SK-N-SH treated with all-trans-retinoic acid at 6 μM for 48 hours (cell line): ENCODE data around the gene LOXL3.

Source experiments
- ATAC-seq: fragments of 200-7000 bp; cut with Tn5 transposase; 3 replicates; pipeline ENCODE4 v1.9.1; 2020; ENCODE audit warnings: mild to moderate bottlenecking, moderate library complexity
- ARNTL ChIP-seq: fragments of 450-650 bp; formaldehyde crosslinking; IDR thresholded peaks from 2 replicates; pipeline ENCODE4 v1.5.0; 2020; ENCODE audit warnings: low read depth, mild to moderate bottlenecking, moderate library complexity, borderline replicate concordance
- CSDC2 ChIP-seq: fragments of 250-450 bp; sonication (Bioruptor Pico); IDR thresholded peaks from 2 replicates; pipeline ENCODE4 v1.5.0; 2020; ENCODE audit warnings: mild to moderate bottlenecking, moderate library complexity
- ESRRG ChIP-seq: fragments of 250-450 bp; sonication (Bioruptor Pico); IDR thresholded peaks from 2 replicates; pipeline ENCODE4 v1.6.1; 2021; ENCODE audit warnings: mild to moderate bottlenecking
- GLIS3 ChIP-seq: fragments of 250-450 bp; sonication (Bioruptor Pico); IDR thresholded peaks from 2 replicates; pipeline ENCODE4 v1.5.0; 2020; ENCODE audit warnings: mild to moderate bottlenecking, moderate library complexity
- ISL1 ChIP-seq: fragments of 250-450 bp; sonication (Bioruptor Pico); IDR thresholded peaks from 2 replicates; pipeline ENCODE4 v2.1.2; 2022; ENCODE audit warnings: mild to moderate bottlenecking, moderate library complexity
- OSR1 ChIP-seq: fragments of 250-450 bp; sonication (Bioruptor Pico); IDR thresholded peaks from 2 replicates; pipeline ENCODE4 v1.8.0; 2022; ENCODE audit warnings: moderate library complexity, mild to moderate bottlenecking, inconsistent platforms
- PPARA ChIP-seq: fragments of 250-450 bp; sonication (Bioruptor Pico); IDR thresholded peaks from 2 replicates; pipeline ENCODE4 v1.5.0; 2020; ENCODE audit warnings: mild to moderate bottlenecking, borderline replicate concordance
- RARB ChIP-seq: fragments of 250-450 bp; sonication (Bioruptor Pico); IDR thresholded peaks from 2 replicates; pipeline ENCODE4 v1.8.0; 2021; ENCODE audit warnings: mild to moderate bottlenecking, moderate library complexity
- SNAI2 ChIP-seq: fragments of 250-450 bp; sonication (Bioruptor Pico); IDR thresholded peaks from 2 replicates; pipeline ENCODE4 v1.5.0; 2020; ENCODE audit warnings: mild to moderate bottlenecking, moderate library complexity
- ZC3H10 ChIP-seq: fragments of 250-450 bp; sonication (Bioruptor Pico); IDR thresholded peaks from 2 replicates; pipeline ENCODE4 v1.5.1; 2021; ENCODE audit warnings: mild to moderate bottlenecking, moderate library complexity
- ZFP3 ChIP-seq: fragments of 250-450 bp; sonication (Bioruptor Pico); IDR thresholded peaks from 2 replicates; pipeline ENCODE4 v1.5.0; 2020; ENCODE audit warnings: mild to moderate bottlenecking, moderate library complexity
- ZFP30 ChIP-seq: fragments of 450-650 bp; formaldehyde crosslinking; IDR thresholded peaks from 2 replicates; pipeline ENCODE4 v1.5.0; 2022; ENCODE audit warnings: mild to moderate bottlenecking, moderate library complexity
- ZNF565 ChIP-seq: fragments of 450-650 bp; formaldehyde crosslinking; conservative IDR thresholded peaks from 2 replicates; pipeline ENCODE4 v1.5.0; 2020; ENCODE audit warnings: low read depth, mild to moderate bottlenecking, moderate library complexity
- ZNF70 ChIP-seq: fragments of 450-650 bp; formaldehyde crosslinking; IDR thresholded peaks from 2 replicates; pipeline ENCODE4 v1.5.0; 2020; ENCODE audit warnings: mild to moderate bottlenecking, moderate library complexity
- ZNF8 ChIP-seq: fragments of 450-650 bp; formaldehyde crosslinking; IDR thresholded peaks from 2 replicates; pipeline ENCODE4 v1.5.0; 2020; ENCODE audit warnings: mild to moderate bottlenecking, moderate library complexity
- TF ChIP-seq, protein P1 (sequence below): fragments of 250-450 bp; sonication (Bioruptor Pico); IDR thresholded peaks from 2 replicates; pipeline ENCODE4 v1.5.1; 2021; ENCODE audit warnings: mild to moderate bottlenecking, moderate library complexity
- TF ChIP-seq, protein P2 (sequence below): fragments of 250-450 bp; sonication (Bioruptor Pico); IDR thresholded peaks from 2 replicates; pipeline ENCODE4 v1.5.0; 2020; ENCODE audit warnings: mild to moderate bottlenecking, moderate library complexity
- TF ChIP-seq, protein P3 (sequence below): fragments of 250-450 bp; sonication (Bioruptor Pico); IDR thresholded peaks from 2 replicates; pipeline ENCODE4 v1.8.0; 2020; ENCODE audit warnings: mild to moderate bottlenecking, moderate library complexity, borderline replicate concordance
- TF ChIP-seq, protein P4 (sequence below): fragments of 250-450 bp; sonication (Bioruptor Pico); IDR thresholded peaks from 2 replicates; pipeline ENCODE4 v1.8.0; 2021; ENCODE audit warnings: low read depth, mild to moderate bottlenecking, moderate library complexity, borderline replicate concordance

Gene LOXL3

DNA sequence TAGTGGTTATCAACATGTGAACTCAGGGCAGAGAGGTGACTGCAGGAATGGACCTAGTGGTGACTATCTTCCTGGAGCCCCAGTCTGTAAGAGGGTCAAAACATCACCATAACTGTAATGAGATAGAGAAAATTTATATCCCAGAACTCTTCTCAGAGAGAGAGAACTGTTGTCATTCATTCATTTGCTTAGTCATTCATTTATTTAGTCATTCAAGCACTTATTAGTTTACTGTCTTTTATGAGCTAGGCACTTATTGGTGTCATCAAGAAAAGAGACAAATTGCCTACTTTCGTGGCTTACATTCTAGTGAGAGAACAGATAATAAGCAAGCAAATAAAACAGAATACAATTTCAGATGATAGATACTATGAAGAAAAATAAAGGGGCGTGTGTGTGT, 34.9 kb upstream of the LOXL3 start:
- no peak for TF ChIP-seq ISL1 (CRISPR knock-in tag)
- TF ChIP-seq, protein P1, sequence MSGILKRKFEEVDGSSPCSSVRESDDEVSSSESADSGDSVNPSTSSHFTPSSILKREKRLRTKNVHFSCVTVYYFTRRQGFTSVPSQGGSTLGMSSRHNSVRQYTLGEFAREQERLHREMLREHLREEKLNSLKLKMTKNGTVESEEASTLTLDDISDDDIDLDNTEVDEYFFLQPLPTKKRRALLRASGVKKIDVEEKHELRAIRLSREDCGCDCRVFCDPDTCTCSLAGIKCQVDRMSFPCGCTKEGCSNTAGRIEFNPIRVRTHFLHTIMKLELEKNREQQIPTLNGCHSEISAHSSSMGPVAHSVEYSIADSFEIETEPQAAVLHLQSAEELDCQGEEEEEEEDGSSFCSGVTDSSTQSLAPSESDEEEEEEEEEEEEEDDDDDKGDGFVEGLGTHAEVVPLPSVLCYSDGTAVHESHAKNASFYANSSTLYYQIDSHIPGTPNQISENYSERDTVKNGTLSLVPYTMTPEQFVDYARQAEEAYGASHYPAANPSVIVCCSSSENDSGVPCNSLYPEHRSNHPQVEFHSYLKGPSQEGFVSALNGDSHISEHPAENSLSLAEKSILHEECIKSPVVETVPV (CRISPR knock-in tag) = no peak
- TF ChIP-seq, protein P2, sequence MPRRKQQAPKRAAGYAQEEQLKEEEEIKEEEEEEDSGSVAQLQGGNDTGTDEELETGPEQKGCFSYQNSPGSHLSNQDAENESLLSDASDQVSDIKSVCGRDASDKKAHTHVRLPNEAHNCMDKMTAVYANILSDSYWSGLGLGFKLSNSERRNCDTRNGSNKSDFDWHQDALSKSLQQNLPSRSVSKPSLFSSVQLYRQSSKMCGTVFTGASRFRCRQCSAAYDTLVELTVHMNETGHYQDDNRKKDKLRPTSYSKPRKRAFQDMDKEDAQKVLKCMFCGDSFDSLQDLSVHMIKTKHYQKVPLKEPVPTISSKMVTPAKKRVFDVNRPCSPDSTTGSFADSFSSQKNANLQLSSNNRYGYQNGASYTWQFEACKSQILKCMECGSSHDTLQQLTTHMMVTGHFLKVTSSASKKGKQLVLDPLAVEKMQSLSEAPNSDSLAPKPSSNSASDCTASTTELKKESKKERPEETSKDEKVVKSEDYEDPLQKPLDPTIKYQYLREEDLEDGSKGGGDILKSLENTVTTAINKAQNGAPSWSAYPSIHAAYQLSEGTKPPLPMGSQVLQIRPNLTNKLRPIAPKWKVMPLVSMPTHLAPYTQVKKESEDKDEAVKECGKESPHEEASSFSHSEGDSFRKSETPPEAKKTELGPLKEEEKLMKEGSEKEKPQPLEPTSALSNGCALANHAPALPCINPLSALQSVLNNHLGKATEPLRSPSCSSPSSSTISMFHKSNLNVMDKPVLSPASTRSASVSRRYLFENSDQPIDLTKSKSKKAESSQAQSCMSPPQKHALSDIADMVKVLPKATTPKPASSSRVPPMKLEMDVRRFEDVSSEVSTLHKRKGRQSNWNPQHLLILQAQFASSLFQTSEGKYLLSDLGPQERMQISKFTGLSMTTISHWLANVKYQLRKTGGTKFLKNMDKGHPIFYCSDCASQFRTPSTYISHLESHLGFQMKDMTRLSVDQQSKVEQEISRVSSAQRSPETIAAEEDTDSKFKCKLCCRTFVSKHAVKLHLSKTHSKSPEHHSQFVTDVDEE (CRISPR knock-in tag) = no peak
- TF ChIP-seq PPARA = no peak
- TF ChIP-seq ZC3H10 = no peak
- TF ChIP-seq RARB (CRISPR knock-in tag) = no peak
- TF ChIP-seq ZFP3 (CRISPR knock-in tag) = no peak
- TF ChIP-seq ZFP30 = no peak
- no peak for TF ChIP-seq ESRRG (CRISPR knock-in tag)
- ATAC-seq = no peak

DNA sequence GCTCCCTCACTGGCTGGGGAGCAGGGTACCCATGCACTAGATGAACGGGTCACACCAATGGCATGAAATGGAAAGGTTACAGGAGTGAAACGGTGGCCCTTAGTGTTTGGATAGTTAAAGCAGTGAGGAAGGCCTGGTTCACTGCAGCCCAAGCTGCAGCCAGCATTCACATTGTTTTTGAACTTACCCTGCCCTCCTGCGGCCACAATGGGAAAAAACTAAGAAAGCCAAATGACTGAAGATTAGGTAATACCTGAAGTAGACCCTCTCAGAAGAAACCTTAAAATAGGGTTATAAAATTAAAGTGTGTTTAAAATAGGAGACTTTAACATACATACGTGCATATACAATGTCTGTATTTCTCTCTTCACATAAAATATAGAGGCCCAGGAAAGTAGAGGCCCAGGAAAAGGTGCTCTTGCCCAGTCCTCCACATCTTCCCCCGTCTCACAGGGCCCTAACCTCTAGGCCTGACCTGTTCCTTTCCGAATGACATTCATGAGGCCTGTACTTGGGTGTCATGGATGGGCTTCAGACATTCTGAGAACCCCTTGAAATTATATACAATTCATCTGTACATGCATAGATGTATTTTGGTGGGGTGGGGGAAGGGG, 34.0 kb upstream of the LOXL3 start:
- ATAC-seq = peak; percentile 85
- TF ChIP-seq SNAI2 (CRISPR knock-in tag) = no peak

DNA sequence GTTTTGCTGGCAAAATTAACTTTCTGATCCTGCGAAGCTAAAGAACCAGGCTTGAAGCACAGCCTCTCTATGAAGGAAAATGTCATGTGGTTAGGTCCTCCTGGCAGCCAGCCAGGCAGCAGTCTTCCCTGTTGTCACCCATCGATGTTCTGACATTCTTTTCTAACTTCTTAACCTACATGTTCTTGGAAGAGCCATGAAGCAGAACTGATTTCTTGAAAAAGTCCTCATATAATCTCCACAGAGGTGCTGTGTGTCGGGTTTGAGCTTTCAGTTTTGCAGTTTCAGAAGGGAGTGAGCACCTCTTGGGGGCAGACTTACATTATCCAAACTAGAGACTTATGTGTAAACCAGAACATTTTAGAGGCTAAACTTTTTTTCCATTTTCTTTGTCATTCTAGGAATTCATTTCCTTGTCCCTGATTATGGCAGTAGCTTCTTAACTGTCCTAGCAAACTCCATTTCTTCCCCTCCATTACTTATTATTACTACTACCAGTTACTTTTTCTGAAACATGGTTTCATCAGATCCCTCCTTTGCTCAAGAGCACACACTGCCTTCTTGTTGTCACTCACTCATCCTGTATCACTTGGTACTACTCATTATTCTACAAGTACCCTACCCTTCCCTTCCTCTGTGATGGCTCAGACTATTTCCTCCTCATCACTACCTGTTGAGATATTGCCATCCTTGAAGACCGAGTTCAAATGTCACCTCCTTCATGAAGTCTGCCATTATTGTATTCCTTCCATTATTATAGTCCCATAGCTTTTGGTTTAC, 31.9 kb upstream of the LOXL3 start:
- ATAC-seq = no peak
- TF ChIP-seq, protein P3, sequence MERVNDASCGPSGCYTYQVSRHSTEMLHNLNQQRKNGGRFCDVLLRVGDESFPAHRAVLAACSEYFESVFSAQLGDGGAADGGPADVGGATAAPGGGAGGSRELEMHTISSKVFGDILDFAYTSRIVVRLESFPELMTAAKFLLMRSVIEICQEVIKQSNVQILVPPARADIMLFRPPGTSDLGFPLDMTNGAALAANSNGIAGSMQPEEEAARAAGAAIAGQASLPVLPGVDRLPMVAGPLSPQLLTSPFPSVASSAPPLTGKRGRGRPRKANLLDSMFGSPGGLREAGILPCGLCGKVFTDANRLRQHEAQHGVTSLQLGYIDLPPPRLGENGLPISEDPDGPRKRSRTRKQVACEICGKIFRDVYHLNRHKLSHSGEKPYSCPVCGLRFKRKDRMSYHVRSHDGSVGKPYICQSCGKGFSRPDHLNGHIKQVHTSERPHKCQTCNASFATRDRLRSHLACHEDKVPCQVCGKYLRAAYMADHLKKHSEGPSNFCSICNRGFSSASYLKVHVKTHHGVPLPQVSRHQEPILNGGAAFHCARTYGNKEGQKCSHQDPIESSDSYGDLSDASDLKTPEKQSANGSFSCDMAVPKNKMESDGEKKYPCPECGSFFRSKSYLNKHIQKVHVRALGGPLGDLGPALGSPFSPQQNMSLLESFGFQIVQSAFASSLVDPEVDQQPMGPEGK (CRISPR knock-in tag) = no peak
- TF ChIP-seq ZC3H10 = no peak
- no peak for TF ChIP-seq ZFP30
- TF ChIP-seq ZNF8 (CRISPR knock-in tag) = no peak
- TF ChIP-seq, protein P2 (CRISPR knock-in tag) = no peak
- no peak for TF ChIP-seq GLIS3 (CRISPR knock-in tag)
- no peak for TF ChIP-seq ESRRG (CRISPR knock-in tag)
- TF ChIP-seq ZNF70 (CRISPR knock-in tag) = no peak

DNA sequence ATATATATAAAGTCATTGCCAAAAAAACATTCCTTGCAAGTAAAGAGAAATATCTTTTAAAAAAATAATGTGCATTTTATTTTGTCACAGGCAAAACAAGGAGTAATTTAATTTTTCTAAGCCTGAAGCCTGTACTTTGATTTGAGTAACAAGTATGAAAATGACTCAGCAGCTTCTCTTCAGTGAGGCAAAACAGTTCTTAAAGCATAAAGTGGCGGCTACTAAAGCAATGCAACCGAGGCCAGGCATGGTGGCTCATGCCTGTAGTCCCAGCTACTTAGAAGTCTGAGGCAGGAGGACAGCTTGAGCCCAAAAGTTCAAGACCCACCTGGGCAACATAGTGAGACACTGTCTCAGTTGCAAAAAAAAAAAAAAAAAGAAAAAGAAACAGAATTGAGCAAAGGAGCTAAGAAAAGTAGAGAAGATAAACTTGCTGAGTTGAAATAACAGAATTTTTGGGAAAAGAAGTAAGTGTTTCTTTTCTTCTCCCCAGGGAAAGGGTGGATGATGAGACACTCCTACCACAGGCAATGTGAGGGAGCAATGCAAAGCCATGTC, 30.4 kb upstream of the LOXL3 start:
- no peak for TF ChIP-seq PPARA
- TF ChIP-seq ZNF8 (CRISPR knock-in tag) = no peak
- TF ChIP-seq SNAI2 (CRISPR knock-in tag) = no peak
- TF ChIP-seq ARNTL (CRISPR knock-in tag) = no peak
- no peak for TF ChIP-seq ZFP30
- no peak for TF ChIP-seq ISL1 (CRISPR knock-in tag)
- TF ChIP-seq ZFP3 (CRISPR knock-in tag) = no peak
- TF ChIP-seq ESRRG (CRISPR knock-in tag) = no peak
- TF ChIP-seq, protein P4, sequence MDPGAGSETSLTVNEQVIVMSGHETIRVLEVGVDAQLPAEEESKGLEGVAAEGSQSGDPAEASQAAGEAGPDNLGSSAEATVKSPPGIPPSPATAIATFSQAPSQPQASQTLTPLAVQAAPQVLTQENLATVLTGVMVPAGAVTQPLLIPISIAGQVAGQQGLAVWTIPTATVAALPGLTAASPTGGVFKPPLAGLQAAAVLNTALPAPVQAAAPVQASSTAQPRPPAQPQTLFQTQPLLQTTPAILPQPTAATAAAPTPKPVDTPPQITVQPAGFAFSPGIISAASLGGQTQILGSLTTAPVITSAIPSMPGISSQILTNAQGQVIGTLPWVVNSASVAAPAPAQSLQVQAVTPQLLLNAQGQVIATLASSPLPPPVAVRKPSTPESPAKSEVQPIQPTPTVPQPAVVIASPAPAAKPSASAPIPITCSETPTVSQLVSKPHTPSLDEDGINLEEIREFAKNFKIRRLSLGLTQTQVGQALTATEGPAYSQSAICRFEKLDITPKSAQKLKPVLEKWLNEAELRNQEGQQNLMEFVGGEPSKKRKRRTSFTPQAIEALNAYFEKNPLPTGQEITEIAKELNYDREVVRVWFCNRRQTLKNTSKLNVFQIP (CRISPR knock-in tag) = no peak
- TF ChIP-seq GLIS3 (CRISPR knock-in tag) = no peak
- TF ChIP-seq RARB (CRISPR knock-in tag) = no peak
- TF ChIP-seq OSR1 = no peak
- no peak for TF ChIP-seq CSDC2 (CRISPR knock-in tag)
- TF ChIP-seq ZNF565 (CRISPR knock-in tag) = no peak
- peak; percentile 67 for ATAC-seq
